Measurements from ENCODE around the gene RFX2. TPM values are rescaled to one million over a fixed set of nuclear protein-coding genes. Genes with fewer than 3 reads are reported as not detected.

The RFX2 gene
- total and polyA plus RNA-seq, 3 experiments from 2014 or later: 1.5 to 4.9 (median 4.2) TPM

DNA sequence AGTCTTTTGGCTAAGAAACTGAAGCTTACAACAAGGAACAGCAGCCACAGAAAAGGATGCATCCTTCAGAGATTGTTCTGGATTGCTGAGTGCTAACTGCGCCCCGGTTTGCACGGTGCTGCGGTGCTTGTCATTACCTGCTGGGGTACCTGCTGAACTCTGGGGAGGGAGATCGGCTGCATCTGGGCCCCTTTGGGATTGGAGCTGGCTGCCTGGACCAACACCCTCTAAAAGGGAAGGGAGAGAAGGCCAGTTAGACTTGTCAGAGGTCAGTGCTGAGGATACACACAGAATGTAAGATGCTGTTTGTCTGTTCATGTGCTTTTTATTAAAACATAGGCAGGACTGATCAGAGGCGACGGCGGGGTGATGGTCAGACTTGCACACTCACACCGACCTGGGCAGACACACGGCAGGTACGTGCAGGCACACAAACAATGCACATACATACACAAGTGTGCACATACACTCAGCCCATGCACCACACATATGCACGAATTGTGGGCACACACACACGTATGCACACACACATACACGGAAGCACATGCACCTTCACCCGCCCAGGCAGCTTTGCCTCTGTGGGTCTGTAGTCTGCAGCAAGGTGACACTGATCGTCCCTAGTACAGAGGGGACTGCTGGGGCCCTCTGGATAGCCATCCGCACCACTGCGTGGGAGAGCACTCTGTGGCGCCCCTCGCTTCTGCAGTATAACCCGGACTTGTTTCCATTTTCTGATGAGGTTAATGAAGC lies 66.1 kb downstream of the RFX2 start:
- Mint-ChIP-seq H3K4me1 (peaks cover 3 to 5% (median 4%) of the 10 kb centered on the region in 3 donors), H3K36me3 (no peaks in the 10 kb centered on the region), H3K27me3 (peaks cover 0 to 4% of the 10 kb centered on the region in 2 donors), H3K9me3 (no peaks in the 10 kb centered on the region), H3K27ac (no peak overlapping the region), H3K4me3 (no peak overlapping the region)
- Histone ChIP-seq H3K4me3 (ENCODE audit: low read length) (no peak overlapping the region), H3K27ac (ENCODE audit: low read depth, low read length) (no peak overlapping the region), H3K36me3 (ENCODE audit: insufficient read depth, low read length) (no peaks in the 10 kb centered on the region), H3K27me3 (ENCODE audit: insufficient read depth, low read length, poor library complexity, severe bottlenecking) (peaks cover 3% of the 10 kb centered on the region), H3K4me1 (ENCODE audit: insufficient read depth, low read length) (no peaks in the 10 kb centered on the region), H3K9me3 (ENCODE audit: low read length) (no peaks in the 10 kb centered on the region)
- POLR2A ChIA-PET: no interaction called here
- CTCF ChIA-PET: interaction anchor here (1.1 to 5.1 kb wide), 2 partner anchors 81 to 82 kb away, joined by 5 to 73 read pairs; no protein-coding TSS in a partner anchor
- DNase-seq: no peak

GRCh38 chr19:6042776-6043726 lies 67.2 kb downstream of the RFX2 start:
- Mint-ChIP-seq H3K4me3 (no peak overlapping the region), H3K27me3 (no peaks in the 10 kb centered on the region), H3K4me1 (peaks cover 0 to 3% (median 0%) of the 10 kb centered on the region in 3 donors), H3K9me3 (no peaks in the 10 kb centered on the region), H3K27ac (no peak overlapping the region), H3K36me3 (no peaks in the 10 kb centered on the region)
- no peaks in the 10 kb centered on the region for H3K4me1 ChIP-seq (ENCODE audit: insufficient read depth, low read length)
- H3K27me3 ChIP-seq (ENCODE audit: insufficient read depth, low read length, poor library complexity, severe bottlenecking): no peaks in the 10 kb centered on the region
- no peak overlapping the region for H3K4me3 ChIP-seq (ENCODE audit: low read length)
- CTCF ChIA-PET: interaction anchor here (1.1 kb wide), 1 partner anchor 82 kb away, joined by 5 read pairs; no protein-coding TSS in a partner anchor
- no peaks in the 10 kb centered on the region for H3K36me3 ChIP-seq (ENCODE audit: insufficient read depth, low read length)
- H3K27ac ChIP-seq (ENCODE audit: low read depth, low read length): no peak overlapping the region
- no peaks in the 10 kb centered on the region for H3K9me3 ChIP-seq (ENCODE audit: low read length)
- POLR2A ChIA-PET: no interaction called here
- DNase-seq: no peak

DNA sequence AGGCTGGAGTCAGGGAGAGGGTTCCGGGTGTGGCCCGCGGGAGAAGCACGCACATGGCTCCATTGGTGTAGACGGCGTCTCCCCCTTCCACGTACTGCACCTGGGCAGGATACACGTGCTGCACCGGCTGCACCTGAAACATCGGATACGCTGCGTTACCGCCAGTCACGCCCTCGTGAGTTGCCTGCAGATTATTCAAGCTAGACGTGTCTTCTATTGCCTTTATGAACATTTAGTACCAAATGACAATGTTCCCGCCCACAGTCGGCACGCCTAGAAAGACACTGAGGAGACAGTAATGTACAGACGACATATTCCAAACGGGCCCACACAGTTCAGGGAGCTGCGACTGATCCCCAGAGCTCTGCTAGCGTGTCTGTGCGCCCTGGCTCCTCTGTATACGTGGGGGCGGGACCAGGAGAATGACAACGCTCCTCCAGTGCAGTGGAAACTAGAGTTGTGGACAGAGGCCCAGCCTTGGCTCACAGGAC lies 68.3 kb downstream of the RFX2 start:
- Mint-ChIP-seq H3K27ac (no peak overlapping the region), H3K27me3 (no peaks in the 10 kb centered on the region), H3K9me3 (no peaks in the 10 kb centered on the region), H3K4me1 (peaks cover 0 to 3% (median 0%) of the 10 kb centered on the region in 3 donors), H3K4me3 (no peak overlapping the region), H3K36me3 (no peaks in the 10 kb centered on the region)
- H3K27ac ChIP-seq (ENCODE audit: low read depth, low read length): no peak overlapping the region
- CTCF ChIA-PET: interaction anchor here (0.8 kb wide), 1 partner anchor 84 kb away, joined by 3 read pairs; no protein-coding TSS in a partner anchor
- no peak for DNase-seq
- H3K4me3 ChIP-seq (ENCODE audit: low read length): no peak overlapping the region
- H3K9me3 ChIP-seq (ENCODE audit: low read length): no peaks in the 10 kb centered on the region
- H3K4me1 ChIP-seq (ENCODE audit: insufficient read depth, low read length): no peaks in the 10 kb centered on the region
- no peaks in the 10 kb centered on the region for H3K27me3 ChIP-seq (ENCODE audit: insufficient read depth, low read length, poor library complexity, severe bottlenecking)
- H3K36me3 ChIP-seq (ENCODE audit: insufficient read depth, low read length): no peaks in the 10 kb centered on the region
- POLR2A ChIA-PET: no interaction called here

GRCh38 chr19:6041071-6041470 lies 69.2 kb downstream of the RFX2 start:
- no peak overlapping the region for H3K27ac ChIP-seq (ENCODE audit: low read depth, low read length)
- ChIA-PET CTCF (interaction anchor here (0.8 to 1.1 kb wide), 2 partner anchors 19 to 85 kb away, joined by 3 read pairs; no protein-coding TSS in a partner anchor), POLR2A (no interaction called here)
- Mint-ChIP-seq H3K4me1 (peaks cover 0 to 3% (median 0%) of the 10 kb centered on the region in 3 donors), H3K9me3 (no peaks in the 10 kb centered on the region), H3K27me3 (no peaks in the 10 kb centered on the region), H3K27ac (no peak overlapping the region), H3K4me3 (no peak overlapping the region), H3K36me3 (no peaks in the 10 kb centered on the region)
- no peaks in the 10 kb centered on the region for H3K9me3 ChIP-seq (ENCODE audit: low read length)
- H3K4me1 ChIP-seq (ENCODE audit: insufficient read depth, low read length): no peaks in the 10 kb centered on the region
- no peak for DNase-seq
- no peaks in the 10 kb centered on the region for H3K36me3 ChIP-seq (ENCODE audit: insufficient read depth, low read length)
- no peak overlapping the region for H3K4me3 ChIP-seq (ENCODE audit: low read length)
- no peaks in the 10 kb centered on the region for H3K27me3 ChIP-seq (ENCODE audit: insufficient read depth, low read length, poor library complexity, severe bottlenecking)

DNA sequence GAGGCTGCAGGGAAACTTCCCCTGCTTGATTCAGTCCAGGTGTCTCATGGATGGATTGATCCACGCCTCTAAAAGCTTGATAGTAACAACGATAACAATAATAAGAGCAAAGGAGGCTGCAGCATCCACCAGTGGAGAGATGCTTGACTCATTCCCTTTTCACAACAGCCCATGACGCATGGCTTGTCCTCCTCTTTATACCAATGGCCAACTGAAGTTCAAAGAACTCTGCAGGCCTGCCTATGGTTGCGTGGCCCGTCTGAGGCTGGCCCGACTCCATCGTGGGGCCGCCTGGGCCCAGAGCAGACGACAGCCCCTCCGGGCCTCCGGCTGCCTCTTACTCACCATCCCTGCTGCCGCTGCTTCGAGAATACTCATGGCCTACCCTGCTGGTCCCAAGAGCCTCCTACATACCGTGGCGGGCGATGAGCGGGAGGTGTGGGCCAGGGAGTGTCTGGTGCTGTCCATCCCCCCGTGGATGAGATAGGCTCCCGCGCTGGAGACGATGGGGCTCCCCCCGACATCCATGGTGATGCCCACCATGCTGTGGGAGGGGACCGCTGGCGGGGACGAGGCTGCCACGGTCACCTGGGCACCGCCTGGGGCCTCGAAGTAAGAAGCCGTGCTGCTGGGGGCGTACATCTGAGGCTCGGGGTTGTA lies 70.6 kb downstream of the RFX2 start:
- no peaks in the 10 kb centered on the region for H3K36me3 Mint-ChIP-seq
- H3K9me3 ChIP-seq (ENCODE audit: low read length): no peaks in the 10 kb centered on the region
- no peaks in the 10 kb centered on the region for H3K27me3 Mint-ChIP-seq
- H3K27ac Mint-ChIP-seq: no peak overlapping the region
- H3K27me3 ChIP-seq (ENCODE audit: insufficient read depth, low read length, poor library complexity, severe bottlenecking): no peaks in the 10 kb centered on the region
- no peak for DNase-seq
- peaks cover 0 to 3% (median 0%) of the 10 kb centered on the region in 3 donors for H3K4me1 Mint-ChIP-seq
- ChIA-PET CTCF (interaction anchor here (1.0 kb wide), 1 partner anchor 8 kb away, joined by 3 read pairs; no protein-coding TSS in a partner anchor), POLR2A (no interaction called here)
- H3K4me3 ChIP-seq (ENCODE audit: low read length): no peak overlapping the region
- no peak overlapping the region for H3K4me3 Mint-ChIP-seq
- H3K27ac ChIP-seq (ENCODE audit: low read depth, low read length): no peak overlapping the region
- no peaks in the 10 kb centered on the region for H3K9me3 Mint-ChIP-seq
- no peaks in the 10 kb centered on the region for H3K4me1 ChIP-seq (ENCODE audit: insufficient read depth, low read length)
- H3K36me3 ChIP-seq (ENCODE audit: insufficient read depth, low read length): no peaks in the 10 kb centered on the region

- no peaks in the 10 kb centered on the region for H3K27me3 ChIP-seq (ENCODE audit: insufficient read depth, low read length, poor library complexity, severe bottlenecking)
- no peak for DNase-seq
- Mint-ChIP-seq H3K9me3 (no peaks in the 10 kb centered on the region), H3K27ac (peak overlapping the region in 5 of 8 donors; percentile 9 to 44 (median 18)), H3K27me3 (no peaks in the 10 kb centered on the region), H3K4me3 (no peak overlapping the region), H3K36me3 (no peaks in the 10 kb centered on the region), H3K4me1 (peaks cover 0 to 3% (median 0%) of the 10 kb centered on the region in 3 donors)
- H3K9me3 ChIP-seq (ENCODE audit: low read length): no peaks in the 10 kb centered on the region
- no peaks in the 10 kb centered on the region for H3K4me1 ChIP-seq (ENCODE audit: insufficient read depth, low read length)
- no peak overlapping the region for H3K4me3 ChIP-seq (ENCODE audit: low read length)
- no peaks in the 10 kb centered on the region for H3K36me3 ChIP-seq (ENCODE audit: insufficient read depth, low read length)
- CTCF ChIA-PET: interaction anchor here (1.0 kb wide), 1 partner anchor 9 kb away, joined by 3 read pairs; no protein-coding TSS in a partner anchor
- no peak overlapping the region for H3K27ac ChIP-seq (ENCODE audit: low read depth, low read length)
- POLR2A ChIA-PET: no interaction called here
These were observed 71.5 kb downstream of the RFX2 start for GRCh38 chr19:6038634-6039405.

GRCh38 chr19:6035026-6035425 lies 75.3 kb downstream of the RFX2 start:
- CTCF ChIA-PET: interaction anchor here (0.7 to 1.0 kb wide), 2 partner anchors 15 to 67 kb away, joined by 3 read pairs; no protein-coding TSS in a partner anchor
- Histone ChIP-seq H3K27me3 (ENCODE audit: insufficient read depth, low read length, poor library complexity, severe bottlenecking) (no peaks in the 10 kb centered on the region), H3K4me3 (ENCODE audit: low read length) (no peak overlapping the region), H3K9me3 (ENCODE audit: low read length) (no peaks in the 10 kb centered on the region), H3K36me3 (ENCODE audit: insufficient read depth, low read length) (no peaks in the 10 kb centered on the region), H3K27ac (ENCODE audit: low read depth, low read length) (no peak overlapping the region), H3K4me1 (ENCODE audit: insufficient read depth, low read length) (no peaks in the 10 kb centered on the region)
- Mint-ChIP-seq H3K9me3 (no peaks in the 10 kb centered on the region), H3K36me3 (no peaks in the 10 kb centered on the region), H3K27me3 (no peaks in the 10 kb centered on the region), H3K4me1 (peaks cover 0 to 3% (median 0%) of the 10 kb centered on the region in 3 donors), H3K27ac (no peak overlapping the region), H3K4me3 (no peak overlapping the region)
- POLR2A ChIA-PET: no interaction called here
- no peak for DNase-seq
